ACHN (cell line): ENCODE measurements around the gene HDHD3.
"Not testable (repeated sequence)": the region's sequence is repeated elsewhere in the genome, so short reads cannot be mapped to it uniquely, and the experiment has no call there.

Experiments used
- DNase-seq: peaks from one replicate; pipeline ENCODE4 v3.0.0-alpha.2; 2015
- in situ Hi-C: cut with HindIII; loops from 2 replicates; pipeline ENCODE4 v1.10.0; 2017; ENCODE audit warnings: low sequenced_read_pairs, low pct_ligation_motif_present, low pct_unique_long_range_greater_than_20kb

HDHD3 gene

GRCh38 chr9:113391917-113392316 lies 15.1 kb upstream of the HDHD3 start:
- DNase-seq, result no peak
- in situ Hi-C loops, result no loop called here

- no peak for DNase-seq
- in situ Hi-C loops, result no loop called here
Measured at GRCh38 chr9:113390192-113390960, 13.6 kb upstream of the HDHD3 start.

GRCh38 chr9:113389451-113389850 lies 12.7 kb upstream of the HDHD3 start:
- DNase-seq, result no peak
- in situ Hi-C loops, result no loop called here

DNA sequence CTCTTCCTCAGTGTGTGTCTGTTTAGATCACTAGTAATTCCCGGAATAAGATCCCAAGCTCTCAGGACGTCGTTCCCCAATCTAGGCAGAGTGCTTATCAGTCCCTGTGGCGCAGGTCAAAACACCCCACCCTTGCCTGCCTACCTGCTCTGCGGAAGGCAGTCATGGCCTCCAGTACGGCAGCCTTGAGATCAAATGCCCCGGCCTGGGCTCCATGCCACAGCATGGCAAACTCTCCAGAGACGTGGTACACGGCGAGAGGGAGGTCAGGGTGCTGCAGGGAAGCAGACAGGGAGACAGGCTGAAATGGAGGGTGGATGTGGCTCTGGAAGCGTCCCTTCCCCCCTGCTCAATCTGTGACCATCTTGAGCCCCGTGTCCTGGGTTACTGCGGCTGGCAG lies 12.0 kb upstream of the HDHD3 start:
- in situ Hi-C loops, result no loop called here
- DNase-seq, result no peak

GRCh38 chr9:113387560-113388230 lies 10.9 kb upstream of the HDHD3 start:
- DNase-seq, result peak; percentile 20
- in situ Hi-C loops, result no loop called here

- in situ Hi-C loops, result no loop called here
- no peak for DNase-seq
Measured at GRCh38 chr9:113386571-113387393, 10.0 kb upstream of the HDHD3 start.

GRCh38 chr9:113381909-113382411 lies 5.2 kb upstream of the HDHD3 start:
- no peak for DNase-seq
- in situ Hi-C loops, result no loop called here

GRCh38 chr9:113381441-113381840 lies 4.7 kb upstream of the HDHD3 start:
- DNase-seq, in situ Hi-C loops: not testable (repeated sequence)

DNA sequence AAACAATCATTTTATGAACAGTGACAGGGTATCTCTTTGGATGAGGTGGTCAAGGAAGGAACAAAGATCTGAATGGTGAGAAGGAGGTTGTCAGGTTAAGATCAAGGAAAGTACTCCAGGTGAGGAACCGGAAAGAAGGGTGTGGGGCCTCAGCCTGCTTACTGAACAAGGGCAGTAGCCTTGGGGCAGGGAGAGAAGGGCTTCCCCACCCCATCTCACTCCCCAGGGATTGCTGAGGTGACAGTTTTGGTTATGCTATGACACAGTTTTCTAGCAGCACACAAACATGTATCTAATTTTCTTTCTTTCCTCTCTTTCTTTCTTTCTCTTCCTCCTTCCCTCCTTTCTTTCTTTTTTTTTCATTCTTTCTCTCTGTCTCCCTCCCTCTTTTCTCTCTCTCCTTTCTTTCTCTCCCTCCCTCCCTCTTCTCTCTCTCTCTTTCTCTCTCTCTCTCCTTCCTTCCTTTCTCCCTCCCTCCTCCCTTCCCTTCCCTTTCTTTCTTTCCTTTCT lies 4.1 kb upstream of the HDHD3 start:
- in situ Hi-C loops, result no loop called here
- no peak for DNase-seq

DNA sequence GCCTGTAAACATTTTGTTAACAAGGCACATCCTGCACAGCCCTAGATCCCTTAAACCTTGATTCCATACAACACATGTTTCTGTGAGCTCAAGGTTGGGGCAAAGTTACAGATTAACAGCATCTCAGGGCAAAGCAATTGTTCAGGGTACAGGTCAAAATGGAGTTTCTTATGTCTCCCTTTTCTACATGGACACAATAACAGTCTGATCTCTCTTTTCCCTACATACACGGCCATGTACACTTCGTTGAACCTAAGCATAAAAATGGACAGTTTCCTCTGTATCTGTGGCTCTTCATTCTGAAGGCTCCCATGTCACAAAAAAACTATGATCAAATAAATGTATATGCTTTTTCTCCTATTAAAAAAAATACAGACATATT lies 3.0 kb upstream of the HDHD3 start:
- DNase-seq, in situ Hi-C loops: not testable (repeated sequence)

- DNase-seq, in situ Hi-C loops: not testable (repeated sequence)
Measured at GRCh38 chr9:113379094-113379828, 2.5 kb upstream of the HDHD3 start.

- no peak for DNase-seq
- in situ Hi-C loops, result no loop called here
Measured at GRCh38 chr9:113375057-113376023, 1.4 kb downstream of the HDHD3 start.

GRCh38 chr9:113373676-113374392 lies 3.0 kb downstream of the HDHD3 start:
- in situ Hi-C loops, result no loop called here
- DNase-seq, result no peak

- no peak for DNase-seq
- in situ Hi-C loops, result no loop called here
Measured at GRCh38 chr9:113373256-113373655, 3.5 kb downstream of the HDHD3 start.

DNA sequence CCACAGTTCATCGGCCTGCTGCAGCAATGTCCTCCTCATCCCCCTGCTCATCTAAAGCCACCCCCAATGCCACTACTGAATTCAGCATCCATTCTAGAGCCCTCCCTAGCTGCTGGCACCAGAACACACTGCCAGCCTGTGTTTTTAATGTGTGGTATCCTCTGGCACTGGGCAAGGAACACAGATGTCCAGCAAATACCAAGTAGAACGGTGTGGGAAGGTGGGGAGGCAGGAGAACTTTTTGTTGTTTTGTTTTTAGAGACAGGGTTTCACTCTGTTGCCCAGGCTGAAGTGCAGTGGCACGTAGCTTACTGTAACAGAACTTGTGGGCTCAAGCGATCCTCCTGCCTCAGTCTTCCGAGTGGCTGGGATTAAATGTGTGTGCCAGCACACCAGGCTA lies 4.7 kb downstream of the HDHD3 start:
- DNase-seq, result no peak
- in situ Hi-C loops, result no loop called here

GRCh38 chr9:113370806-113371325 lies 5.9 kb downstream of the HDHD3 start:
- no peak for DNase-seq
- in situ Hi-C loops, result no loop called here

DNA sequence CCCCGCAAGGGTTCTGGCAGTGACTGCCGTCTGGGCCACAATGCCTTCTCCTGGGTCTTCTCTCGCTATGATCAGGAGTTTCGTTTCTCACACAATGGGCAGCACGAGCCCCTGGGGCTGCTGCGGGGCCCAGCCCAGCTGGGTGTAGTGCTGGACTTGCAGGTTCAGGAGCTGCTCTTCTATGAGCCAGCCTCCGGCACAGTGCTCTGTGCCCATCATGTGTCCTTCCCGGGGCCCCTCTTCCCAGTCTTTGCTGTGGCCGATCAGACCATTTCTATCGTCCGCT lies 7.0 kb downstream of the HDHD3 start:
- in situ Hi-C loops, result no loop called here
- DNase-seq, result no peak
